Panc1 (cell line): ENCODE results near the gene PANX3. TPM values are rescaled to one million over a fixed set of nuclear protein-coding genes. Genes with fewer than 3 reads are reported as not detected.
A peak's percentile ranks its signal among the peaks of the same experiment; 100 is the strongest.

ENCODE experiments used
- ATAC-seq: fragments of 200-7000 bp; cut with Tn5 transposase; 2 replicates; pipeline ENCODE4 v1.9.1; 2020; ENCODE audit warnings: mild to moderate bottlenecking, moderate library complexity
- BruUV-seq: library from RNA; stranded (reverse); fragments of 400-500 nt; replicated peaks from 2 replicates; lab custom pipeline; 2021; lab: Mats Ljungman, UMichigan
- CTCF ChIA-PET: fragments of 300-600 bp; sonication (Branson Sonifier 250); formaldehyde crosslinking; loops from one replicate; lab custom pipeline; 2022; ENCODE audit warnings: antibody characterized with exemption; lab: Charles Lee
- POLR2A ChIA-PET: fragments of 300-600 bp; sonication (Branson Sonifier 250); formaldehyde crosslinking; loops from one replicate; lab custom pipeline; 2022; ENCODE audit warnings: antibody characterized with exemption; lab: Charles Lee
- DNase-seq: peaks from one replicate; pipeline ENCODE4 v3.0.0-alpha.2; 2010; ENCODE audit warnings: low read depth, low spot score
- H3K27ac ChIP-seq: 2 replicates; pipeline ENCODE4 v1.5.1; 2011; ENCODE audit warnings: mild to moderate bottlenecking, low read length, inconsistent platforms
- H3K27me3 ChIP-seq: fragments of 200-500 bp; sonication (Bioruptor generic); 2 replicates; pipeline ENCODE4 v1.6.0; 2014; ENCODE audit warnings: low read length, inconsistent platforms; ENCODE audit not compliant: control insufficient read depth, insufficient read depth
- H3K36me3 ChIP-seq: fragments of 200-500 bp; sonication (Bioruptor generic); 2 replicates; pipeline ENCODE4 v1.5.1; 2014; ENCODE audit warnings: inconsistent platforms, mild to moderate bottlenecking, low read length, moderate library complexity; ENCODE audit not compliant: control insufficient read depth, insufficient read depth
- H3K4me1 ChIP-seq: 2 replicates; pipeline ENCODE4 v1.5.1; 2011; ENCODE audit warnings: inconsistent platforms, mild to moderate bottlenecking, low read length, moderate library complexity; ENCODE audit not compliant: control insufficient read depth, insufficient read depth
- H3K4me3 ChIP-seq, 2 experiments: 2 replicates each; pipeline ENCODE4 v1.5.1; 2011 to 2012; ENCODE audit warnings: low read depth in 2 of 2, low read length in 2 of 2, mild to moderate bottlenecking in 2 of 2, inconsistent platforms in 1 of 2, moderate library complexity in 1 of 2
- H3K9me3 ChIP-seq: fragments of 200-500 bp; sonication (Bioruptor generic); 2 replicates; pipeline ENCODE4 v1.5.1; 2014; ENCODE audit warnings: low read depth, mild to moderate bottlenecking, inconsistent platforms, low read length, moderate library complexity; ENCODE audit not compliant: control insufficient read depth, insufficient read depth
- CTCF ChIP-seq: fragments of 450-650 bp; IDR thresholded peaks from 2 replicates; pipeline ENCODE4 v1.5.1; 2017; ENCODE audit warnings: mild to moderate bottlenecking
- POLR2AphosphoS5 ChIP-seq: IDR thresholded peaks from 2 replicates; pipeline ENCODE4 v1.6.1; 2012; ENCODE audit warnings: mild to moderate bottlenecking, low read depth, low read length, moderate library complexity
- in situ Hi-C: cut with HindIII; loops from 2 replicates; pipeline ENCODE4 v1.10.0; 2016; ENCODE audit warnings: low sequenced_read_pairs, low pct_unique_long_range_greater_than_20kb
- intact Hi-C: fragments of 100-400 bp; cut with micrococcal nuclease; formaldehyde crosslinking; loops from one replicate; pipeline ENCODE4 v1.10.0; 2022; ENCODE audit not compliant: unreplicated experiment
- total RNA-seq: library from RNA; stranded (reverse); gene quantifications from one replicate; pipeline ENCODE4 v1.2.1, GENCODE V29; 2021; ENCODE audit not compliant: unreplicated experiment

The PANX3 gene
- total RNA-seq, 1 experiment from 2014 or later: not detected

- Histone ChIP-seq H3K27me3 (no peaks in the 10 kb centered on the region), H3K27ac (no peak overlapping the region), H3K4me3 (no peak overlapping the region), H3K9me3 (no peaks in the 10 kb centered on the region), H3K36me3 (no peaks in the 10 kb centered on the region), H3K4me1 (peaks cover 7% of the 10 kb centered on the region)
- no peak for TF ChIP-seq POLR2AphosphoS5
- peak; percentile 92 for TF ChIP-seq CTCF
- POLR2A ChIA-PET: interaction anchor here (0.6 kb wide), 1 partner anchor 97 kb away, joined by 5 read pairs; no protein-coding TSS in a partner anchor
- no TSS peak for BruUV-seq
- DNase-seq (peak; percentile 51), ATAC-seq (peak; percentile 62)
- intact Hi-C loops (loop anchor here (1.0 to 5.0 kb wide), 3 partner anchors 78 to 168 kb away; no protein-coding TSS in a partner anchor), in situ Hi-C loops (loop anchor here (10.0 kb wide), 1 partner anchor 166 kb away; no protein-coding TSS in a partner anchor)
- CTCF ChIA-PET: interaction anchor here (0.6 to 1.8 kb wide), 10 partner anchors 9 to 425 kb away, joined by 3 to 16 read pairs (median 4); partner anchors contain the start of gene ESAM
These were observed 58.0 kb downstream of the PANX3 start for GRCh38 chr11:124669193-124669592.

Other genes with a start within 250 kb of the PANX3 start
- gene OR8B2, start 226.9 kb upstream of the PANX3 start, total RNA-seq: not detected
- not detected for gene OR8B3, start 212.4 kb upstream of the PANX3 start, total RNA-seq
- not detected for gene OR8B4, start 186.6 kb upstream of the PANX3 start, total RNA-seq
- not detected for gene OR8B8, start 165.7 kb upstream of the PANX3 start, total RNA-seq
- not detected for gene OR8B12, start 67.8 kb upstream of the PANX3 start, total RNA-seq
- gene OR8A1, start 41.4 kb upstream of the PANX3 start, total RNA-seq: not detected
- gene TBRG1, start 11.4 kb downstream of the PANX3 start, total RNA-seq: 35.0 TPM
- 14.9 TPM for gene SIAE, start 62.3 kb downstream of the PANX3 start, total RNA-seq
- gene SPA17, start 62.5 kb downstream of the PANX3 start, total RNA-seq: 10.1 TPM
- 5.7 TPM for gene NRGN, start 128.5 kb downstream of the PANX3 start, total RNA-seq
- gene VSIG2, start 140.8 kb downstream of the PANX3 start, total RNA-seq: not detected
- gene ESAM, start 150.9 kb downstream of the PANX3 start, total RNA-seq: 1.6 TPM
- gene MSANTD2, start 189.0 kb downstream of the PANX3 start, total RNA-seq: 20.5 TPM